GM06990 (cell line): ENCODE results near the gene GGNBP2.

Experiments used
- DNase-seq: peaks from one replicate; pipeline ENCODE4 v3.0.0-alpha.2; 2011; ENCODE audit not compliant: insufficient read length; ENCODE audit errors: extremely low read depth
- H3K27me3 ChIP-seq: replicated peaks from 2 replicates; pipeline ENCODE4 v1.6.0; 2011; ENCODE audit warnings: low read length; ENCODE audit not compliant: control insufficient read depth, insufficient read depth
- H3K36me3 ChIP-seq: 2 replicates; pipeline ENCODE4 v1.5.1; 2011; ENCODE audit warnings: low read length; ENCODE audit not compliant: control insufficient read depth, insufficient read depth
- H3K4me3 ChIP-seq: replicated peaks from 2 replicates; pipeline ENCODE4 v1.5.1; 2011; ENCODE audit warnings: low read depth, mild to moderate bottlenecking, control low read depth, low read length
- TF ChIP-seq, protein P1 (sequence below): IDR thresholded peaks from 2 replicates; pipeline ENCODE4 v1.5.1; 2011; ENCODE audit warnings: low read length, control low read depth, mild to moderate bottlenecking, inconsistent platforms; ENCODE audit not compliant: insufficient read depth, poor library complexity, severe bottlenecking

The GGNBP2 gene

DNA sequence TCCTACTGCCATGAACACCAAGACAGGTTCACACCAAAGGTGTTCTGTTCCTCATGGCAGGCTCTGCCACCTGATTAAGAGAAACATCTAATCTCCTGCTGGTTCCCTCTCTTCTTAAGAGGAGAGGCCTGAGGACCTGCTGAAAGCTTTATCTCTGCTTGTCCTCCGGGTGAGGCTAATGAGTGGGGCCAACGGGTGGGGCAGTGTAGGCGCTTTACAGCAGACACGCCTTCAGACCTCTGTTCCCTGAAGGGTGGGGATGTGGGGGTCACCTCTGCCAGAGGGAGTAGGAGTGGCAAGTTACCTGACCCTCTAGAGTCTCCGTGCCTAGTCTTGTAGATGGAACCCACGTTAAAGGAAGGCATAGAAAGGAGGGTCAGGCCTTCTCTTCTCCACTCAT, 52.5 kb downstream of the GGNBP2 start:
- H3K27me3 ChIP-seq: no peaks in the 10 kb centered on the region
- TF ChIP-seq, protein P1, sequence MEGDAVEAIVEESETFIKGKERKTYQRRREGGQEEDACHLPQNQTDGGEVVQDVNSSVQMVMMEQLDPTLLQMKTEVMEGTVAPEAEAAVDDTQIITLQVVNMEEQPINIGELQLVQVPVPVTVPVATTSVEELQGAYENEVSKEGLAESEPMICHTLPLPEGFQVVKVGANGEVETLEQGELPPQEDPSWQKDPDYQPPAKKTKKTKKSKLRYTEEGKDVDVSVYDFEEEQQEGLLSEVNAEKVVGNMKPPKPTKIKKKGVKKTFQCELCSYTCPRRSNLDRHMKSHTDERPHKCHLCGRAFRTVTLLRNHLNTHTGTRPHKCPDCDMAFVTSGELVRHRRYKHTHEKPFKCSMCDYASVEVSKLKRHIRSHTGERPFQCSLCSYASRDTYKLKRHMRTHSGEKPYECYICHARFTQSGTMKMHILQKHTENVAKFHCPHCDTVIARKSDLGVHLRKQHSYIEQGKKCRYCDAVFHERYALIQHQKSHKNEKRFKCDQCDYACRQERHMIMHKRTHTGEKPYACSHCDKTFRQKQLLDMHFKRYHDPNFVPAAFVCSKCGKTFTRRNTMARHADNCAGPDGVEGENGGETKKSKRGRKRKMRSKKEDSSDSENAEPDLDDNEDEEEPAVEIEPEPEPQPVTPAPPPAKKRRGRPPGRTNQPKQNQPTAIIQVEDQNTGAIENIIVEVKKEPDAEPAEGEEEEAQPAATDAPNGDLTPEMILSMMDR: no peak
- no peak for DNase-seq
- peaks cover 4% of the 10 kb centered on the region for H3K36me3 ChIP-seq
- H3K4me3 ChIP-seq: no peak overlapping the region

GRCh38 chr17:36597866-36598777, 53.4 kb downstream of the GGNBP2 start:
- Histone ChIP-seq H3K27me3 (no peaks in the 10 kb centered on the region), H3K36me3 (peaks cover 4% of the 10 kb centered on the region), H3K4me3 (no peak overlapping the region)
- no peak for DNase-seq
- TF ChIP-seq, protein P1: no peak

DNA sequence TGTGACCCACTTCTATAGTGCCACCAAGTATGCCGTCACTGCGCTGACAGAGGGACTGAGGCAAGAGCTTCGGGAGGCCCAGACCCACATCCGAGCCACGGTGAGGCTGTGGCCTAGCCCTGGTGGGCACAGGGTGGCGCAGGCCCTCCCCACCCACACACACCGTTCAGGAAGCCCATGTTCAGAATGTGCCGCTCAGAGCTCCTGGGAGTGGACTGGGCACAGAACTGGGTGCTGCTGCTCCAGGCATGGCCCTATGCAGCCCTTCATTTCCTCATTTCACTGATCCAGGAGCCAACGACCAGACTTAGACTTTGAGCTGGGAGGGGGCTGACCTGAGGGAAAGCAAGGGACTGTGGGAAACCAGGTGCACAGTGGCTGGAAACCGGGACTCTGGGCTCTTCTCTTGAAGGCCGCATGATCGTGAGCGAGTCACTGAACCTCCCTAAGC, 54.3 kb downstream of the GGNBP2 start:
- DNase-seq: no peak
- H3K36me3 ChIP-seq: peaks cover 5% of the 10 kb centered on the region
- H3K27me3 ChIP-seq: no peaks in the 10 kb centered on the region
- TF ChIP-seq, protein P1: no peak
- no peak overlapping the region for H3K4me3 ChIP-seq

DNA sequence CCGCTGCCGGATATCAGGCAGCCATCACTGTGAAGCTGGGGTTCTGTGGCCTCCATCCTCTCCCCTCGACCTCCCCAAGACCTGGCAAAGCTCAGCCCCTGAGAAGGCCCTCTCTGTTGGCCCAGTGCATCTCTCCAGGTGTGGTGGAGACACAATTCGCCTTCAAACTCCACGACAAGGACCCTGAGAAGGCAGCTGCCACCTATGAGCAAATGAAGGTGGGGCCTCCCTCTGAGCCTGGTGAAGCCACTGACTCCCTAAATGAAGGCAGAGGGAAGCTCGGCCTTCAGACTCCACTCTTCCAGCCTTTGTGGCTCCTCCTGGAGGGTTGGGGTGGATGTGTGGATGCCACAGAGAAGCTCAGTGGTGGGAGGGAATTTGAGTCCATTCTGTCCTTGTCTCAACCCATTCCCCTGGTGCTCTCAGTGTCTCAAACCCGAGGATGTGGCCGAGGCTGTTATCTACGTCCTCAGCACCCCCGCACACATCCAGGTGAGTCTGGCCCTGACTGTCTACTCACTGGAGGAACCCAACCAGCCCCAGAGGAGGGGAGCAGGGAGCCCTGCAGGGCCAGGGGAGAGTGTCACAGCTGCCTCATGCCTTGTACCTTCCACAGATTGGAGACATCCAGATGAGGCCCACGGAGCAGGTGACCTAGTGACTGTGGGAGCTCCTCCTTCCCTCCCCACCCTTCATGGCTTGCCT, 55.0 kb downstream of the GGNBP2 start:
- H3K27me3 ChIP-seq: no peaks in the 10 kb centered on the region

GRCh38 chr17:36600465-36600864, 55.7 kb downstream of the GGNBP2 start:
- peaks cover 3% of the 10 kb centered on the region; the same call in 1 of the 2 replicates for H3K36me3 ChIP-seq
- DNase-seq: no peak
- H3K27me3 ChIP-seq: no peaks in the 10 kb centered on the region
- no peak overlapping the region; the same call in 1 of the 2 replicates for H3K4me3 ChIP-seq
- TF ChIP-seq, protein P1: no peak

More for the DNA sequence above, 55.0 kb downstream of the GGNBP2 start:
- H3K4me3 ChIP-seq: no peak overlapping the region
- TF ChIP-seq, protein P1: no peak
- DNase-seq: no peak
- peaks cover 5% of the 10 kb centered on the region for H3K36me3 ChIP-seq
